Thoracic aorta (tissue), 2 donors: ENCODE measurements around the gene DHRS3. TPM values are rescaled to one million over a fixed set of nuclear protein-coding genes. Genes with fewer than 3 reads are reported as not detected.

Experiments used
- ATAC-seq: fragments of 150-250 bp; one replicate; pipeline ENCODE4 v1.8.0; 2017; ENCODE audit warnings: low read depth; ENCODE audit not compliant: insufficient number of reproducible peaks, low FRiP score
- DNase-seq: peaks from one replicate; pipeline ENCODE4 v3.0.0-alpha.2; 2020; ENCODE audit warnings: low spot score
- H3K27ac ChIP-seq, 2 donors: fragments of 200-600 bp; sonication (generic); 1 replicate in 1 of 2; 2 replicates in 1 of 2; pipeline ENCODE4 v1.5.1; 2016; ENCODE audit warnings: mild to moderate bottlenecking in 2 of 2, moderate library complexity in 2 of 2
- H3K27me3 ChIP-seq: fragments of 200-600 bp; sonication (generic); replicated peaks from 2 replicates; pipeline ENCODE4 v1.6.0; 2016; ENCODE audit warnings: mild to moderate bottlenecking; ENCODE audit not compliant: insufficient read depth
- H3K36me3 ChIP-seq: fragments of 200-600 bp; sonication (generic); one replicate; pipeline ENCODE4 v1.5.1; 2016
- H3K4me1 ChIP-seq, 2 donors: fragments of 200-600 bp; sonication (generic); 1 replicate in 1 of 2; 2 replicates in 1 of 2; pipeline versions ENCODE4 v1.5.1 to v1.6.0; 2016; ENCODE audit warnings: low read depth in 2 of 2, mild to moderate bottlenecking in 1 of 2; ENCODE audit not compliant: control insufficient read depth in 1 of 2
- H3K4me3 ChIP-seq: fragments of 200-600 bp; sonication (generic); 2 replicates; pipeline ENCODE4 v1.5.1; 2016; ENCODE audit warnings: mild to moderate bottlenecking
- H3K9me3 ChIP-seq: fragments of 200-600 bp; sonication (generic); 2 replicates; pipeline ENCODE4 v1.5.1; 2016
- CTCF ChIP-seq: fragments of 200-600 bp; sonication (generic); IDR thresholded peaks from one replicate; pipeline ENCODE4 v1.5.1; 2019; ENCODE audit warnings: antibody characterized with exemption
- total RNA-seq, 2 donors: library from RNA; depleted of rRNA; stranded (reverse); fragments of >200 nt; gene quantifications; one replicate each; pipeline versions ENCODE4 v1.1.0 to v1.2.3, GENCODE V29; 2016

DHRS3 gene
- total RNA-seq, 2 donors from 2014 or later = 65.9 to 150 TPM

- H3K27me3 ChIP-seq = no peaks in the 10 kb centered on the region
- ATAC-seq (no peak), DNase-seq (no peak)
- H3K4me3 ChIP-seq = no peak overlapping the region
- no peak for TF ChIP-seq CTCF
- H3K36me3 ChIP-seq = no peaks in the 10 kb centered on the region
- no peak overlapping the region for H3K27ac ChIP-seq
- H3K9me3 ChIP-seq = peaks cover 22% of the 10 kb centered on the region
- H3K4me1 ChIP-seq = peaks cover 8 to 17% of the 10 kb centered on the region in 2 donors
These were observed 18.3 kb upstream of the DHRS3 start for GRCh38 chr1:12636098-12636950.

- Histone ChIP-seq H3K27ac (no peak overlapping the region), H3K36me3 (no peaks in the 10 kb centered on the region), H3K4me3 (no peak overlapping the region), H3K9me3 (peaks cover 8% of the 10 kb centered on the region), H3K27me3 (no peaks in the 10 kb centered on the region), H3K4me1 (peaks cover 8 to 17% of the 10 kb centered on the region in 2 donors)
- ATAC-seq = no peak
- DNase-seq = no peak
- TF ChIP-seq CTCF = no peak
These were observed 16.7 kb upstream of the DHRS3 start for GRCh38 chr1:12634696-12635202.

- Histone ChIP-seq H3K27me3 (no peaks in the 10 kb centered on the region), H3K27ac (no peak overlapping the region), H3K9me3 (peaks cover 2% of the 10 kb centered on the region), H3K4me1 (peaks cover 8 to 17% of the 10 kb centered on the region in 2 donors), H3K36me3 (no peaks in the 10 kb centered on the region), H3K4me3 (no peak overlapping the region)
- TF ChIP-seq CTCF = no peak
- DNase-seq = no peak
- ATAC-seq = no peak
These were observed 16.1 kb upstream of the DHRS3 start for GRCh38 chr1:12634156-12634555.

GRCh38 chr1:12631571-12631970 lies 13.6 kb upstream of the DHRS3 start:
- Histone ChIP-seq H3K9me3 (no peaks in the 10 kb centered on the region), H3K27me3 (no peaks in the 10 kb centered on the region), H3K27ac (no peak overlapping the region), H3K4me1 (peaks cover 6 to 8% of the 10 kb centered on the region in 2 donors), H3K4me3 (no peak overlapping the region), H3K36me3 (no peaks in the 10 kb centered on the region)
- ATAC-seq (no peak), DNase-seq (no peak)
- no peak for TF ChIP-seq CTCF

GRCh38 chr1:12630946-12631530 lies 13.0 kb upstream of the DHRS3 start:
- Histone ChIP-seq H3K4me1 (peaks cover under 1 to 2% of the 10 kb centered on the region in 2 donors), H3K9me3 (no peaks in the 10 kb centered on the region), H3K27me3 (no peaks in the 10 kb centered on the region), H3K36me3 (no peaks in the 10 kb centered on the region), H3K27ac (no peak overlapping the region), H3K4me3 (no peak overlapping the region)
- ATAC-seq = no peak
- DNase-seq = no peak
- TF ChIP-seq CTCF = no peak
